Measurements from ENCODE around the gene C5AR2. TPM values are rescaled to one million over a fixed set of nuclear protein-coding genes. Genes with fewer than 3 reads are reported as not detected.
"Not testable (repeated sequence)": the region's sequence is repeated elsewhere in the genome, so short reads cannot be mapped to it uniquely, and the experiment has no call there.

C5AR2 gene
- total RNA-seq, 1 experiment from 2014 or later = 0.39 TPM

DNA sequence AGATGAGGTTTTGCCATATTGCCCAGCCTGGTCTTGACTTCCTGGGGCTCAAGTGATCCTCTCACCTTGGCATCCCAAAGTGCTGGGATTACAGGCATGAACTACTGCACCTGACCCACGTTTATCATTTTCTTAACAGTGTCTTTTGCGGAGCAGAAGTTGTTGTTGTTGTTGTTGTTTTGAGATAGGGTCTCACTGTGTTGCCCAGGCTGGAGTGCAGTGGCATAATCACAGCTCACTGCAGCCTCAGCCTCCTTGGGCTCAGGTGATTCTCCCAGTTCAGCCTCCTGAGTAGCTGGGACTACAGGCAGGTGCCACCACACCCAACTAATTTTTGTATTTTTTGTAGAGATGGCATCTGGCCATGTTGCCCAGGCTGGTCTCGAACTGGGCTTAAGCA is 55.6 kb downstream of the C5AR2 start:
- not testable (repeated sequence) for DNase-seq (ENCODE audit: low read depth)

DNA sequence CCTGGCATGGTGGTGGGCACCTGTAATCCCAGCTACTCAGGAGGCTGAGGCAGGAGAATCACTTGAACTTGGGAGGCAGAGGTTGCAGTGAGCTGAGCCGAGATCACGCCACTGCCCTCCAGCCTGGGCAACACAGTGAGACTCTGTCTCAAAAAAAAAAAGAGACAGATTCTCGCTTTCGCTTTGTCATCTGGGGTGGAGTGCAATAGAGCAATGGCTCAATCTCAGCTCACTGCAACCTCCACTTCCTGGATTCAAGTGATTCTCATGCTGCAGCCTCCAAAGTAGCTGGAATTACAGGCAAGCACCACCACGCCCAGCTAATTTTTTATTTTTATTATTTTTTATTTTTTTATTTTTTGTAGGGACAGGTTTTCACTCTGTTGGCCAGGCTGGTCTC is 56.7 kb downstream of the C5AR2 start:
- DNase-seq (ENCODE audit: low read depth) = not testable (repeated sequence)

DNA sequence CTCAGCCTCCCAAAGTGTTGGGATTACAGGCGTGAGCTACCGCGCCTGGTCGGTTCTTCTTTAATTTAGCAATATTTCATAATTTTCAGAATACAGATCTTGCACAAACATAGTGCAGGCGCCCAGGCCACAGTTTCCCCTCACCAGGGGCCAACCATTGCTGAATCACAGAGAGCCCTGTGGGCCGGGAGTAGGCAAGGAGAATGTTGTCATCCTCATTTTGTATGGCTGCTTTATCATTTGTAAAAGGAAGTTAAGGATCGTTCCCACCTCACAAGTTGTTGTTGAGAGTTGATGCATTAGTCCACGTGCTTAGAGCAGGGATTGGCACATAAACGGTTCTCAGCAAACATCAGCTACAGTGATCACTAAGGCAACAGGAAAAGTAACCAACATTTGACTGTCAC is 57.2 kb downstream of the C5AR2 start:
- DNase-seq (ENCODE audit: low read depth) = no peak

DNA sequence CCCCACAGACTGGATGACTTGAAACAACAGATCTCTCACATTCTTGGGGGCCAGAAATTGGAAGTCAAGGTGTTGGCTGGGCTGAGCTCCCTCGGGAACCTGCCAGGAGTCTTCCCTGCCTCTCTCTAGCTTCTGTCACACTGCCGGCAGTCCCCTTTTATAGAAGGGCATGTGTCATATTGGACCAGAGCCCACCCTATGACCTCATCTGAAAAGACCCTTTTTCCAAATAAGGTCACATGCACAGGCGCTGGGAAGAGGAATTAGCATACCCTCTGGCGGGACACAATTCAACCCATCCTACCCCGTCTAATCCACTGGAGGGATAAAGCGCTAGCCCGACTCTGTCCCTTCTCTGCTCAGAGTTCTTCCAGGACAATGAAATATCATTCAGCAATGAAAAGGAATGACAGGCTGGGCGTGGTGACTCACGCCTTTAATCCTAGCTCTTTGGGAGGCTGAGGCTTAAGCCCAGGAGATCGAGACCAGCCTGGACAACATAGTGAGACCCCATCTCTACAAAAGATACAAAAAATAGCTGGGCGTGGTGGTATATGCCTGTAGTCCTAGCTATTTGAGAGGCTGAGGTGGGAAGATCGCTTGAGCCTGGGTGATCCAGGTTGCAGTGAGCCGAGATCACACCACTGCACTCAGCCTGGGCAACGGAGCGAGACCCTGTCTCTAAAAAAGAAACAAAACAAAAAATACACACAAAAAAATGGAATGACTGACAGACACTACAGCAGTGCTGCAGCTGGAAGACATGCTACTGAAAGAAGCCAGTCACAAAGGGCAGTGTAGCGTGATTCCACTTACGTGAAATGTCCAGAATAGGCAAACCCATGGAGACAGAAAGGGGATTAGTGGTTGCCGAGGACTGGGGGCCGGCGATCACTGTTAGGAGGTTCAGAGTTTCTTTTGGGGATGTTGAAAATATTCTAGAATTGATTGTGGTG is 58.8 kb downstream of the C5AR2 start:
- DNase-seq (ENCODE audit: low read depth) = no peak

- DNase-seq (ENCODE audit: low read depth) = peak; percentile 63
Measured at GRCh38 chr19:47391510-47392223, 59.7 kb downstream of the C5AR2 start.

Other genes with a start within 250 kb of the C5AR2 start
- 4.5 and 11.2 TPM in 2 replicates for gene ZC3H4, start 218.4 kb upstream of the C5AR2 start, total RNA-seq (2014; rRNA removed; shearing (Covaris generic))
- gene SAE1, start 201.3 kb upstream of the C5AR2 start, total RNA-seq (2014; rRNA removed; shearing (Covaris generic)) = 238 and 270 TPM in 2 replicates
- gene BBC3, start 101.0 kb upstream of the C5AR2 start, total RNA-seq (2014; rRNA removed; shearing (Covaris generic)) = 1.9 and 5.0 TPM in 2 replicates
- gene CCDC9, start 75.7 kb upstream of the C5AR2 start, total RNA-seq (2014; rRNA removed; shearing (Covaris generic)) = 2.1 and 6.0 TPM in 2 replicates
- gene INAFM1, start 57.3 kb upstream of the C5AR2 start, total RNA-seq (2014; rRNA removed; shearing (Covaris generic)) = 1.9 and 6.0 TPM in 2 replicates
- gene C5AR1, start 22.3 kb upstream of the C5AR2 start, total RNA-seq (2014; rRNA removed; shearing (Covaris generic)) = 0.05 TPM in 1 of 2 replicates, not detected in the other
- gene DHX34, start 17.1 kb downstream of the C5AR2 start, total RNA-seq (2014; rRNA removed; shearing (Covaris generic)) = 10.8 and 16.2 TPM in 2 replicates
- 3.3 and 5.4 TPM in 2 replicates for gene MEIS3, start 87.4 kb downstream of the C5AR2 start, total RNA-seq (2014; rRNA removed; shearing (Covaris generic))
- gene SLC8A2, start 139.7 kb downstream of the C5AR2 start, total RNA-seq (2014; rRNA removed; shearing (Covaris generic)) = not detected in 2 replicates
- gene KPTN, start 152.0 kb downstream of the C5AR2 start, total RNA-seq (2014; rRNA removed; shearing (Covaris generic)) = 3.4 and 11.1 TPM in 2 replicates
- gene NAPA, start 182.9 kb downstream of the C5AR2 start, total RNA-seq (2014; rRNA removed; shearing (Covaris generic)) = 211 and 268 TPM in 2 replicates
- 0.27 TPM in 1 of 2 replicates, not detected in the other for gene ZNF541, start 241.0 kb downstream of the C5AR2 start, total RNA-seq (2014; rRNA removed; shearing (Covaris generic))

Measured in M059J (cell line).